HG03066 (cell line): Measurements from ENCODE around the gene RAB3IP.
"Not testable (repeated sequence)": the region's sequence is repeated elsewhere in the genome, so short reads cannot be mapped to it uniquely, and the experiment has no call there.

ENCODE experiments used
- ATAC-seq: cut with Tn5 transposase; IDR thresholded peaks from one replicate; pipeline ENCODE4 v1.9.1; 2021; ENCODE audit warnings: low read depth; ENCODE audit not compliant: unreplicated experiment

RAB3IP gene

GRCh38 chr12:69833696-69834095, 95.0 kb downstream of the RAB3IP start:
- ATAC-seq: no peak

- no peak for ATAC-seq
These were observed 95.5 kb downstream of the RAB3IP start for GRCh38 chr12:69834147-69834546.

GRCh38 chr12:69834576-69834975, 95.9 kb downstream of the RAB3IP start:
- ATAC-seq: no peak

GRCh38 chr12:69835081-69835480, 96.4 kb downstream of the RAB3IP start:
- no peak for ATAC-seq

GRCh38 chr12:69836015-69836414, 97.4 kb downstream of the RAB3IP start:
- ATAC-seq: no peak

- no peak for ATAC-seq
These were observed 98.5 kb downstream of the RAB3IP start for GRCh38 chr12:69837191-69837590.

GRCh38 chr12:69837657-69838415, 99.2 kb downstream of the RAB3IP start:
- ATAC-seq: no peak

GRCh38 chr12:69840727-69841126, 102.1 kb downstream of the RAB3IP start:
- no peak for ATAC-seq

GRCh38 chr12:69843608-69844007, 104.9 kb downstream of the RAB3IP start:
- no peak for ATAC-seq

GRCh38 chr12:69844416-69844815, 105.8 kb downstream of the RAB3IP start:
- no peak for ATAC-seq

- no peak for ATAC-seq
These were observed 106.2 kb downstream of the RAB3IP start for GRCh38 chr12:69844836-69845235.

GRCh38 chr12:69846976-69847375, 108.3 kb downstream of the RAB3IP start:
- no peak for ATAC-seq

GRCh38 chr12:69851976-69852375, 113.3 kb downstream of the RAB3IP start:
- ATAC-seq: no peak

- ATAC-seq: not testable (repeated sequence)
These were observed 114.7 kb downstream of the RAB3IP start for GRCh38 chr12:69853176-69853961.

GRCh38 chr12:69866698-69867097, 128.0 kb downstream of the RAB3IP start:
- ATAC-seq: no peak

GRCh38 chr12:69868695-69869094, 130.0 kb downstream of the RAB3IP start:
- no peak for ATAC-seq

GRCh38 chr12:69872804-69873203, 134.1 kb downstream of the RAB3IP start:
- no peak for ATAC-seq
